K562 (cell line): ENCODE data around the gene RBM45. TPM values are rescaled to one million over a fixed set of nuclear protein-coding genes. Genes with fewer than 3 reads are reported as not detected.
A peak's percentile ranks its signal among the peaks of the same experiment; 100 is the strongest.

ENCODE experiments used
- BRF2 ChIP-seq: IDR thresholded peaks from 3 replicates; pipeline ENCODE4 v1.6.1; 2011; ENCODE audit warnings: borderline replicate concordance, mild to moderate bottlenecking; ENCODE audit not compliant: insufficient read length, insufficient read depth
- C11orf30 ChIP-seq: fragments of 450-650 bp; IDR thresholded peaks from 2 replicates; pipeline ENCODE4 v1.6.1; 2016; ENCODE audit warnings: low read depth, mild to moderate bottlenecking
- CBX5 ChIP-seq: IDR thresholded peaks from 2 replicates; pipeline ENCODE4 v1.6.1; 2014; ENCODE audit warnings: low read depth, borderline replicate concordance
- DDX20 ChIP-seq: fragments of 450-650 bp; IDR thresholded peaks from 2 replicates; pipeline ENCODE4 v1.6.1; 2016; ENCODE audit warnings: missing genetic modification characterization, low read depth, mild to moderate bottlenecking, missing compliant biosample characterization, moderate library complexity
- ELF4 ChIP-seq: fragments of 450-650 bp; formaldehyde crosslinking; IDR thresholded peaks from 2 replicates; pipeline ENCODE4 v1.4.0; 2022; ENCODE audit warnings: missing genetic modification characterization
- ESRRA ChIP-seq: fragments of 450-650 bp; IDR thresholded peaks from 2 replicates; pipeline ENCODE4 v1.6.1; 2014; ENCODE audit warnings: low read depth, mild to moderate bottlenecking, moderate library complexity, borderline replicate concordance
- FOXJ2 ChIP-seq: fragments of 200-800 bp; sonication (Bioruptor generic); IDR thresholded peaks from 2 replicates; pipeline ENCODE4 v1.6.1; 2016; ENCODE audit warnings: missing genetic modification characterization, missing compliant biosample characterization
- HEY1 ChIP-seq: fragments of 250-450 bp; sonication (Bioruptor Pico); IDR thresholded peaks from 2 replicates; pipeline ENCODE4 v1.5.0; 2020; ENCODE audit warnings: mild to moderate bottlenecking, moderate library complexity, borderline replicate concordance
- HNRNPH1 ChIP-seq: fragments of 200-400 bp; formaldehyde crosslinking; optimal IDR thresholded peaks from 2 replicates; pipeline ENCODE3; 2017; ENCODE audit warnings: low read depth, mild to moderate bottlenecking, low read length, moderate library complexity
- MAFG ChIP-seq: fragments of 450-650 bp; conservative IDR thresholded peaks from 2 replicates; pipeline ENCODE4 v1.6.1; 2016; ENCODE audit warnings: missing genetic modification characterization, missing compliant biosample characterization
- NELFE ChIP-seq: IDR thresholded peaks from 2 replicates; pipeline ENCODE4 v1.6.1; 2011; ENCODE audit warnings: mild to moderate bottlenecking; ENCODE audit not compliant: insufficient read depth, insufficient read length
- NFIC ChIP-seq: fragments of 450-650 bp; IDR thresholded peaks from 2 replicates; pipeline ENCODE4 v1.6.1; 2017; ENCODE audit warnings: mild to moderate bottlenecking, inconsistent platforms
- RBM39 ChIP-seq: fragments of 200-400 bp; formaldehyde crosslinking; optimal IDR thresholded peaks from 2 replicates; pipeline ENCODE3; 2018; ENCODE audit warnings: low read depth, low read length
- RCOR1 ChIP-seq, 2 experiments: IDR thresholded peaks; 2 replicates each; pipeline ENCODE4 v1.6.1; 2012; ENCODE audit warnings: low read depth in 2 of 2, low read length in 2 of 2, borderline replicate concordance in 1 of 2, improper control_type of control experiment in 1 of 2
- SMAD2 ChIP-seq: fragments of 150-350 bp; IDR thresholded peaks from 2 replicates; pipeline ENCODE4 v1.6.1; 2014; ENCODE audit warnings: low read depth, mild to moderate bottlenecking, low read length
- SMC3 ChIP-seq: conservative IDR thresholded peaks from 2 replicates; pipeline ENCODE4 v1.6.1; 2011; ENCODE audit warnings: low read depth, low read length, improper control_type of control experiment; ENCODE audit not compliant: insufficient read depth
- ZNF174 ChIP-seq: fragments of 250-450 bp; sonication (Bioruptor Pico); IDR thresholded peaks from 2 replicates; pipeline ENCODE4 v1.4.0; 2020; ENCODE audit warnings: mild to moderate bottlenecking
- ZNF3 ChIP-seq: fragments of 250-450 bp; sonication (Bioruptor Pico); IDR thresholded peaks from 2 replicates; pipeline ENCODE4 v1.5.0; 2021; ENCODE audit warnings: mild to moderate bottlenecking, moderate library complexity
- ZNF41 ChIP-seq: fragments of 250-450 bp; sonication (Bioruptor Pico); conservative IDR thresholded peaks from 2 replicates; pipeline ENCODE4 v1.4.0; 2020; ENCODE audit warnings: mild to moderate bottlenecking
- ZNF445 ChIP-seq: fragments of 250-450 bp; sonication (Bioruptor Pico); IDR thresholded peaks from 2 replicates; pipeline ENCODE4 v1.4.0; 2020; ENCODE audit warnings: low read depth, mild to moderate bottlenecking, moderate library complexity
- ZNF583 ChIP-seq: fragments of 250-450 bp; sonication (Bioruptor Pico); IDR thresholded peaks from 2 replicates; pipeline ENCODE4 v1.4.0; 2020
- ZNF589 ChIP-seq: fragments of 200-800 bp; sonication (Bioruptor generic); IDR thresholded peaks from 2 replicates; pipeline ENCODE4 v1.6.1; 2016; ENCODE audit warnings: low read depth, missing genetic modification characterization, missing compliant biosample characterization
- ZNF609 ChIP-seq: sonication (generic); formaldehyde crosslinking; IDR thresholded peaks from 2 replicates; pipeline ENCODE4 v1.8.1; 2023; ENCODE audit warnings: missing genetic modification reagents, mild to moderate bottlenecking, borderline replicate concordance
- ZNF764 ChIP-seq: fragments of 250-450 bp; sonication (Bioruptor Pico); IDR thresholded peaks from 2 replicates; pipeline ENCODE4 v1.4.0; 2020; ENCODE audit warnings: low read depth, mild to moderate bottlenecking, moderate library complexity
- ZNF785 ChIP-seq: fragments of 250-450 bp; sonication (Bioruptor Pico); IDR thresholded peaks from 2 replicates; pipeline ENCODE4 v1.4.0; 2020; ENCODE audit warnings: mild to moderate bottlenecking
- polyA plus RNA-seq, 8 experiments: library from polyadenylated mRNA; depleted of rRNA in 4 of 8; stranded (reverse) in 5 of 8; unstranded in 3 of 8; fragments of >200 nt; fragmentation: Nextera tagmentation in 2 of 8; fragmentation: Illumina TruSeq in 1 of 8; extraction: Ambion mirVana in 2 of 8; extraction: Trizol in 1 of 8; gene quantifications; 2 replicates each; pipeline versions ENCODE4 v1.2.1 to v1.2.3, GENCODE V29; 2011 to 2014; ENCODE audit warnings: inconsistent platforms in 1 of 8, missing spikeins in 1 of 8
- total RNA-seq, 7 experiments: library from RNA; depleted of rRNA in 6 of 7; stranded (reverse); fragments of >200 nt in 6 of 7; fragmentation: Illumina TruSeq in 2 of 7; extraction: Trizol in 2 of 7; gene quantifications; 2 replicates each; pipeline versions ENCODE4 v1.2.1 to v1.2.3, GENCODE V29; 2011 to 2021; ENCODE audit warnings: low replicate concordance in 1 of 7

Gene RBM45
- total and polyA plus RNA-seq, 9 of the 15 experiments (the other 6 are each of a cell fraction or from before 2014, with no cell fraction given): 6.7 to 22.0 (median 15.0) TPM

GRCh38 chr2:178068823-178069454 is 43.3 kb upstream of the RBM45 start (continued):
- TF ChIP-seq DDX20 (tag) (no peak), ZNF785 (CRISPR knock-in tag) (no peak), SMAD2 (no peak), RBM39 (no peak), HNRNPH1 (no peak), MAFG (tag) (peak; percentile 75), ZNF3 (CRISPR knock-in tag) (no peak), FOXJ2 (tag) (no peak), ZNF589 (CRISPR knock-in tag) (no peak), BRF2 (no peak), NFIC (no peak), ZNF609 (no peak), ZNF174 (CRISPR knock-in tag) (no peak), CBX5 (no peak), ZNF583 (CRISPR knock-in tag) (no peak), RCOR1 (IDR thresholded peaks at IDR 0.05; ENCODE audit: borderline replicate concordance in 1 of 2, low read depth in 2 of 2, low read length in 2 of 2) (no peak), ELF4 (CRISPR knock-in tag) (no peak), ESRRA (0 out of 2 replicates have a peak, but pooled peaks have one; percentile 15), SMC3 (no peak), NELFE (no peak), HEY1 (CRISPR knock-in tag) (no peak), C11orf30 (peak; percentile 75), ZNF764 (CRISPR knock-in tag) (no peak), ZNF41 (CRISPR knock-in tag) (no peak), ZNF445 (CRISPR knock-in tag) (no peak)
